ENCODE data around the gene RIOK3.

DNA sequence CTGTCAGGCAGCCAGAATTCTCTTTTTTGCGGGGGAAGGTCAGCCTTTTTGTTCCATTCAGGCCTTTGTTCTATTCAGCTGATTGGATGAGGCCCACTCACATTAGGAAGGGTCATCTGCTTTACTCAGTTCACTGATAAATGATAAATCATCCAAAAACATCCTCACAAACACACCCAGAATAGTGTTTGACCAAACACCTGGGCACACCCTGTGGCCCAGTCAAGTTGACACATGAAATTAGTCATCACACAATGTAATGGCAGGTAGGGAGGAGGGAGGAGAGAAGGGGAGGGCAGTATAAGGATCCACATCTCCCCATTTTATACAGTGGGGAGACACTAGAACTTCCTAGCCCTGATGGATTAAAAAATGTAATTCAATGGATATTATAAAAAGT, 41.9 kb downstream of the RIOK3 start:
- TF ChIP-seq, protein P1, sequence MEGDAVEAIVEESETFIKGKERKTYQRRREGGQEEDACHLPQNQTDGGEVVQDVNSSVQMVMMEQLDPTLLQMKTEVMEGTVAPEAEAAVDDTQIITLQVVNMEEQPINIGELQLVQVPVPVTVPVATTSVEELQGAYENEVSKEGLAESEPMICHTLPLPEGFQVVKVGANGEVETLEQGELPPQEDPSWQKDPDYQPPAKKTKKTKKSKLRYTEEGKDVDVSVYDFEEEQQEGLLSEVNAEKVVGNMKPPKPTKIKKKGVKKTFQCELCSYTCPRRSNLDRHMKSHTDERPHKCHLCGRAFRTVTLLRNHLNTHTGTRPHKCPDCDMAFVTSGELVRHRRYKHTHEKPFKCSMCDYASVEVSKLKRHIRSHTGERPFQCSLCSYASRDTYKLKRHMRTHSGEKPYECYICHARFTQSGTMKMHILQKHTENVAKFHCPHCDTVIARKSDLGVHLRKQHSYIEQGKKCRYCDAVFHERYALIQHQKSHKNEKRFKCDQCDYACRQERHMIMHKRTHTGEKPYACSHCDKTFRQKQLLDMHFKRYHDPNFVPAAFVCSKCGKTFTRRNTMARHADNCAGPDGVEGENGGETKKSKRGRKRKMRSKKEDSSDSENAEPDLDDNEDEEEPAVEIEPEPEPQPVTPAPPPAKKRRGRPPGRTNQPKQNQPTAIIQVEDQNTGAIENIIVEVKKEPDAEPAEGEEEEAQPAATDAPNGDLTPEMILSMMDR (conservative IDR thresholded peaks at IDR 0.05; ENCODE audit: low read depth, low read length): no peak
- TF ChIP-seq EZH2 (IDR thresholded peaks at IDR 0.05; ENCODE audit: borderline replicate concordance, low read depth, low read length, poor library complexity, severe bottlenecking): no peak

Measured in A673 (cell line).